Stomach (tissue), 4 donors: ENCODE results near the gene B4GALT6.

Experiments used
- POLR2A ChIP-seq, 4 donors: fragments of 450-650 bp; IDR thresholded peaks; one replicate each; pipeline ENCODE4 v1.6.1; 2016; ENCODE audit warnings: antibody characterized with exemption in 4 of 4, control low read depth in 2 of 4, mild to moderate bottlenecking in 1 of 4, moderate library complexity in 1 of 4
- POLR2AphosphoS5 ChIP-seq, 3 donors: sonication (generic); formaldehyde crosslinking; IDR thresholded peaks; one replicate each; pipeline ENCODE4 v1.6.1; 2016; ENCODE audit warnings: antibody characterized with exemption in 3 of 3
- TF ChIP-seq, protein P1 (sequence below), 7 experiments: fragments of 450-650 bp in 4 of 7; fragments of 200-600 bp in 3 of 7; sonication (generic) in 3 of 7; IDR thresholded peaks; one replicate each; pipeline ENCODE4 v1.5.1; 2016 to 2019; ENCODE audit warnings: antibody characterized with exemption in 7 of 7, control low read depth in 2 of 7, mild to moderate bottlenecking in 1 of 7

DNA sequence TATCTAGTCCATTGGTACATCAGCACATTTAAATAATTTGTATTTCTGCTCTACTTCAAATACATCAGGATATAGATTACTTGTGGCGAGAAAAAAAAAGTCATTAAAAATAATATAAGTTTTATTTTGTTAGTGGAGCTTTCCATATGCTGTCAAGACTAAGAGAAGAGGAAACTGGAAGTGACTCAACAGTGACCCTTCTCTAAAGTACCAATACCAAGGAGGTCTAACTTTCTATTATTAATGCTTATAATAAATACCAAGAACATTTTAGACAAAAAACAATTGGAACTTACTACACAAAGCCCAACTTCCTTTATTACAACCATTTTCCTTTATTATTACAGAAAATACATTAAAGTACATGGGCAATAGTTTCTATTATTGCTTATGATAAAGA is 52.9 kb downstream of the B4GALT6 start:
- TF ChIP-seq, protein P1, sequence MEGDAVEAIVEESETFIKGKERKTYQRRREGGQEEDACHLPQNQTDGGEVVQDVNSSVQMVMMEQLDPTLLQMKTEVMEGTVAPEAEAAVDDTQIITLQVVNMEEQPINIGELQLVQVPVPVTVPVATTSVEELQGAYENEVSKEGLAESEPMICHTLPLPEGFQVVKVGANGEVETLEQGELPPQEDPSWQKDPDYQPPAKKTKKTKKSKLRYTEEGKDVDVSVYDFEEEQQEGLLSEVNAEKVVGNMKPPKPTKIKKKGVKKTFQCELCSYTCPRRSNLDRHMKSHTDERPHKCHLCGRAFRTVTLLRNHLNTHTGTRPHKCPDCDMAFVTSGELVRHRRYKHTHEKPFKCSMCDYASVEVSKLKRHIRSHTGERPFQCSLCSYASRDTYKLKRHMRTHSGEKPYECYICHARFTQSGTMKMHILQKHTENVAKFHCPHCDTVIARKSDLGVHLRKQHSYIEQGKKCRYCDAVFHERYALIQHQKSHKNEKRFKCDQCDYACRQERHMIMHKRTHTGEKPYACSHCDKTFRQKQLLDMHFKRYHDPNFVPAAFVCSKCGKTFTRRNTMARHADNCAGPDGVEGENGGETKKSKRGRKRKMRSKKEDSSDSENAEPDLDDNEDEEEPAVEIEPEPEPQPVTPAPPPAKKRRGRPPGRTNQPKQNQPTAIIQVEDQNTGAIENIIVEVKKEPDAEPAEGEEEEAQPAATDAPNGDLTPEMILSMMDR (IDR thresholded peaks at IDR 0.05): no peak
- TF ChIP-seq POLR2A (IDR thresholded peaks at IDR 0.05): no peak
- TF ChIP-seq POLR2AphosphoS5 (IDR thresholded peaks at IDR 0.05): no peak
